GM12878 (cell line): Measurements from ENCODE around the gene TMEM45A. TPM values are rescaled to one million over a fixed set of nuclear protein-coding genes. Genes with fewer than 3 reads are reported as not detected.

Experiments
- ATAC-seq: fragments of 200-7000 bp; cut with Tn5 transposase; 3 replicates; pipeline ENCODE4 v1.9.1; 2020; ENCODE audit warnings: mild to moderate bottlenecking, moderate library complexity
- BruUV-seq: library from RNA; stranded (reverse); fragments of 400-500 nt; replicated peaks from 2 replicates; lab custom pipeline; 2021; lab: Mats Ljungman, UMichigan
- CTCF ChIA-PET: fragments of 300-600 bp; sonication (Branson Sonifier 250); formaldehyde crosslinking; extraction: SDS; loops from one replicate; lab custom pipeline; 2021; ENCODE audit warnings: inconsistent platforms; lab: Yijun Ruan, JAX
- POLR2A ChIA-PET: fragments of 350-600 bp; formaldehyde crosslinking; extraction: SDS; loops from one replicate; lab custom pipeline; 2021; ENCODE audit warnings: inconsistent platforms; lab: Charles Lee
- RAD21 ChIA-PET: fragments of 300-600 bp; sonication (Branson Sonifier 250); formaldehyde crosslinking; loops from one replicate; lab custom pipeline; 2023; ENCODE audit warnings: antibody characterized with exemption; ENCODE audit not compliant: unreplicated experiment; lab: Charles Lee
- SMC1A ChIA-PET: fragments of 300-600 bp; sonication (Branson Sonifier 250); formaldehyde crosslinking; loops from one replicate; lab custom pipeline; 2023; ENCODE audit not compliant: unreplicated experiment, uncharacterized antibody; lab: Charles Lee
- DNase-seq: peaks from one replicate; pipeline ENCODE4 v3.0.0-alpha.2; 2011; ENCODE audit warnings: low read depth, low spot score
- FAIRE-seq: peaks from 3 replicates; lab custom pipeline; 2011; peaks lifted over from hg19 to GRCh38; lab: Jason Lieb, UNC
- H2AFZ ChIP-seq: 2 replicates; pipeline ENCODE4 v1.6.0; 2011; ENCODE audit warnings: low read depth, low read length, control low read depth; ENCODE audit not compliant: control insufficient read depth
- H3K27ac ChIP-seq: 2 replicates; pipeline ENCODE4 v1.5.1; 2011; ENCODE audit warnings: control low read depth; ENCODE audit not compliant: control insufficient read depth, insufficient read depth
- H3K27me3 ChIP-seq, 2 experiments: replicated peaks in 1 of 2; 2 replicates each; pipeline versions ENCODE4 v1.6.0 to v1.6.1; 2011; ENCODE audit warnings: low read length in 1 of 2; ENCODE audit not compliant: control insufficient read depth in 2 of 2, insufficient read depth in 2 of 2
- H3K36me3 ChIP-seq, 2 experiments: 2 replicates each; pipeline ENCODE4 v1.5.1; 2011; ENCODE audit warnings: low read length in 1 of 2; ENCODE audit not compliant: control insufficient read depth in 2 of 2, insufficient read depth in 2 of 2
- H3K4me1 ChIP-seq: 2 replicates; pipeline ENCODE4 v1.6.1; 2011; ENCODE audit warnings: mild to moderate bottlenecking, low read length, moderate library complexity, mixed read lengths; ENCODE audit not compliant: control insufficient read depth, insufficient read depth
- H3K4me2 ChIP-seq: 2 replicates; pipeline ENCODE4 v1.6.0; 2011; ENCODE audit warnings: control low read depth; ENCODE audit not compliant: control insufficient read depth, insufficient read depth
- H3K4me3 ChIP-seq: fragments of 200-600 bp; sonication (generic); 2 replicates; pipeline ENCODE4 v1.5.1; 2016
- H3K79me2 ChIP-seq: 2 replicates; pipeline ENCODE4 v1.6.0; 2011; ENCODE audit warnings: low read length; ENCODE audit not compliant: control insufficient read depth, insufficient read depth
- H3K9ac ChIP-seq: 2 replicates; pipeline ENCODE4 v1.8.0; 2011; ENCODE audit warnings: low read length, control low read depth, mixed read lengths; ENCODE audit not compliant: control insufficient read depth, insufficient read depth
- H3K9me3 ChIP-seq: replicated peaks from 3 replicates; pipeline ENCODE4 v1.5.1; 2011; ENCODE audit warnings: mild to moderate bottlenecking, low read length; ENCODE audit not compliant: control insufficient read depth, insufficient read depth
- H4K20me1 ChIP-seq: 2 replicates; pipeline ENCODE4 v1.6.0; 2011; ENCODE audit not compliant: control insufficient read depth, insufficient read depth
- BACH1 ChIP-seq: fragments of 450-650 bp; IDR thresholded peaks from 2 replicates; pipeline ENCODE4 v1.6.1; 2017; ENCODE audit warnings: mild to moderate bottlenecking, borderline replicate concordance
- BRCA1 ChIP-seq: IDR thresholded peaks from 2 replicates; pipeline ENCODE4 v1.6.1; 2011; ENCODE audit warnings: low read depth, low read length, improper control_type of control experiment
- CHD2 ChIP-seq: IDR thresholded peaks from 2 replicates; pipeline ENCODE4 v1.6.1; 2011; ENCODE audit warnings: low read depth, low read length, improper control_type of control experiment, borderline replicate concordance
- CUX1 ChIP-seq: IDR thresholded peaks from 2 replicates; pipeline ENCODE4 v1.6.1; 2012; ENCODE audit warnings: improper control_type of control experiment, low read depth, low read length; ENCODE audit not compliant: insufficient replicate concordance
- MTA3 ChIP-seq: IDR thresholded peaks from 2 replicates; pipeline ENCODE4 v1.6.1; 2012; ENCODE audit warnings: low read length, inconsistent platforms, borderline replicate concordance
- TCF12 ChIP-seq: IDR thresholded peaks from 2 replicates; pipeline ENCODE4 v1.6.1; 2011; ENCODE audit warnings: low read depth, mild to moderate bottlenecking, low read length
- ZBTB11 ChIP-seq: fragments of 450-650 bp; formaldehyde crosslinking; IDR thresholded peaks from 2 replicates; pipeline ENCODE4 v1.5.0; 2022; ENCODE audit warnings: mild to moderate bottlenecking, missing genetic modification characterization
- ZBTB40 ChIP-seq: fragments of 450-650 bp; IDR thresholded peaks from 2 replicates; pipeline ENCODE4 v1.6.1; 2016; ENCODE audit warnings: mild to moderate bottlenecking, moderate library complexity, borderline replicate concordance
- WGBS: methylation state at CpG from one replicate; pipeline ENCODE4 v1.1.6; 2016; ENCODE audit warnings: low lambda C conversion rate; ENCODE audit not compliant: insufficient replicate concordance, insufficient coverage; ENCODE audit errors: missing lambda C conversion rate; 5-methylcytosine and 5-hydroxymethylcytosine counted together
- in situ Hi-C: fragments of 300-500 bp; cut with MboI; formaldehyde crosslinking; loops from 9 replicates; pipeline ENCODE4 v1.14.3; 2018; ENCODE audit warnings: mixed read lengths
- intact Hi-C: fragments of 100-400 bp; cut with micrococcal nuclease; formaldehyde crosslinking; loops from one replicate; pipeline ENCODE4 v1.14.2; 2022; ENCODE audit not compliant: unreplicated experiment
- polyA plus RNA-seq, 11 experiments: library from polyadenylated mRNA; depleted of rRNA in 4 of 11; unstranded in 6 of 11; stranded (reverse) in 5 of 11; fragments of >200 nt; fragmentation: Nextera tagmentation in 4 of 11; fragmentation: Illumina TruSeq in 1 of 11; extraction: Ambion mirVana in 4 of 11; extraction: Trizol in 1 of 11; gene quantifications; 1 replicate in 1 of 11; 2 replicates in 10 of 11; pipeline versions ENCODE4 v1.2.1 to v1.2.3, GENCODE V29; 2011 to 2016; ENCODE audit warnings: inconsistent platforms in 2 of 11, missing spikeins in 2 of 11, low read depth in 1 of 11
- total RNA-seq, 4 experiments: library from RNA; depleted of rRNA in 3 of 4; stranded (reverse); fragments of >200 nt in 3 of 4; fragmentation: Illumina TruSeq in 1 of 4; extraction: Trizol in 1 of 4; gene quantifications; 2 replicates each; pipeline versions ENCODE4 v1.2.1 to v1.2.3, GENCODE V29; 2013 to 2021

TMEM45A gene
- total and polyA plus RNA-seq, 10 of the 15 experiments (the other 5 are each of a cell fraction or from before 2014, with no cell fraction given): 0.34 to 5.3 (median 0.83) TPM

GRCh38 chr3:100560426-100560825, 68.0 kb downstream of the TMEM45A start:
- POLR2A ChIA-PET: no interaction called here
- intact Hi-C loops: no loop called here
- SMC1A ChIA-PET: interaction anchor here (1.4 to 1.5 kb wide), 2 partner anchors 43 to 81 kb away, joined by 3 read pairs; no protein-coding TSS in a partner anchor

More at GRCh38 chr3:100560426-100560825, 68.0 kb downstream of the TMEM45A start:
- Histone ChIP-seq H3K4me2 (no peak overlapping the region), H3K27ac (no peak overlapping the region), H3K27me3 (no peaks in the 10 kb centered on the region), H3K79me2 (no peaks in the 10 kb centered on the region), H3K4me1 (no peaks in the 10 kb centered on the region), H3K36me3 (no peaks in the 10 kb centered on the region), H4K20me1 (no peaks in the 10 kb centered on the region), H3K9me3 (no peaks in the 10 kb centered on the region), H2AFZ (no peak overlapping the region), H3K9ac (no peak overlapping the region), H3K4me3 (no peak overlapping the region)
- DNase-seq (no peak), FAIRE-seq (no peak), ATAC-seq (no peak)
- 54% methylated on average over 4 of the region's 4 CpGs for WGBS
- in situ Hi-C loops: no loop called here
- ChIA-PET RAD21 (no interaction called here), CTCF (interaction anchor here (2.0 to 2.2 kb wide), 2 partner anchors 9 to 98 kb away, joined by 6 to 8 read pairs; no protein-coding TSS in a partner anchor)
- TF ChIP-seq MTA3: no peak
- no peak for TF ChIP-seq BACH1
- no peak for TF ChIP-seq TCF12
- TF ChIP-seq BRCA1: no peak
- TF ChIP-seq ZBTB11 (CRISPR knock-in tag): no peak
- TF ChIP-seq CHD2: no peak
- no peak for TF ChIP-seq CUX1
- no peak for TF ChIP-seq ZBTB40
- BruUV-seq: no TSS peak
